MM.1S (cell line): ENCODE data around the gene POLR2J.
A peak's percentile ranks its signal among the peaks of the same experiment; 100 is the strongest.

Source experiments
- DNase-seq: peaks from one replicate; pipeline ENCODE4 v3.0.0-alpha.2; 2015
- H2AFZ ChIP-seq: fragments of 300-600 bp; sonication (generic); 2 replicates; pipeline ENCODE4 v1.6.0; 2016; ENCODE audit warnings: antibody characterized with exemption, low read length
- H3F3A ChIP-seq: fragments of 300-600 bp; sonication (generic); 2 replicates; pipeline ENCODE4 v1.6.1; 2016; ENCODE audit warnings: mild to moderate bottlenecking, antibody characterized with exemption, low read length, moderate library complexity, mixed read lengths; ENCODE audit not compliant: insufficient read depth
- H3K27ac ChIP-seq: fragments of 300-600 bp; sonication (generic); 2 replicates; pipeline ENCODE4 v1.5.1; 2016; ENCODE audit warnings: mild to moderate bottlenecking, low read length
- H3K27me3 ChIP-seq: fragments of 300-600 bp; sonication (generic); replicated peaks from 2 replicates; pipeline ENCODE4 v1.6.0; 2016; ENCODE audit warnings: low read length; ENCODE audit not compliant: insufficient read depth
- H3K36me3 ChIP-seq: fragments of 300-600 bp; sonication (generic); replicated peaks from 2 replicates; pipeline ENCODE4 v1.6.1; 2016; ENCODE audit warnings: mild to moderate bottlenecking, low read length, mixed read lengths; ENCODE audit not compliant: insufficient read depth
- H3K4me1 ChIP-seq: fragments of 300-600 bp; sonication (generic); 2 replicates; pipeline ENCODE4 v1.6.1; 2016; ENCODE audit warnings: low read length, mixed read lengths
- H3K4me2 ChIP-seq: fragments of 300-600 bp; sonication (generic); 2 replicates; pipeline ENCODE4 v1.6.0; 2016; ENCODE audit warnings: low read depth, low read length
- H3K4me3 ChIP-seq: fragments of 300-600 bp; sonication (generic); 2 replicates; pipeline ENCODE4 v1.5.1; 2016; ENCODE audit warnings: low read length, mixed read lengths
- H3K79me2 ChIP-seq: fragments of 300-600 bp; sonication (generic); 2 replicates; pipeline ENCODE4 v1.6.1; 2016; ENCODE audit warnings: mixed run types, low read length, mixed read lengths
- H3K9ac ChIP-seq: fragments of 300-600 bp; sonication (generic); 2 replicates; pipeline ENCODE4 v1.6.1; 2016; ENCODE audit warnings: low read length, mixed read lengths
- H3K9me2 ChIP-seq: fragments of 300-600 bp; sonication (generic); replicated peaks from 2 replicates; pipeline ENCODE4 v1.6.1; 2016; ENCODE audit warnings: mild to moderate bottlenecking, low read length, mixed read lengths; ENCODE audit not compliant: insufficient read depth
- H3K9me3 ChIP-seq: fragments of 300-600 bp; sonication (generic); replicated peaks from 2 replicates; pipeline ENCODE4 v1.6.1; 2016; ENCODE audit warnings: mild to moderate bottlenecking, low read length, mixed read lengths; ENCODE audit not compliant: insufficient read depth
- H4K20me1 ChIP-seq: fragments of 300-600 bp; sonication (generic); 2 replicates; pipeline ENCODE4 v1.6.1; 2016; ENCODE audit warnings: mild to moderate bottlenecking, low read length, moderate library complexity, mixed read lengths; ENCODE audit not compliant: insufficient read depth
- EZH2 ChIP-seq: fragments of 300-600 bp; sonication (generic); optimal IDR thresholded peaks from 2 replicates; pipeline ENCODE3; 2017; ENCODE audit warnings: low read depth, mild to moderate bottlenecking, antibody characterized with exemption, low read length, mixed read lengths
- EZH2phosphoT487 ChIP-seq: fragments of 300-600 bp; sonication (generic); IDR thresholded peaks from 2 replicates; pipeline ENCODE4 v1.6.1; 2018; ENCODE audit warnings: antibody characterized with exemption, low read length
- TF ChIP-seq, protein P1 (sequence below): fragments of 300-600 bp; sonication (generic); IDR thresholded peaks from 2 replicates; pipeline ENCODE4 v1.5.1; 2016; ENCODE audit warnings: antibody characterized with exemption, low read length, mixed read lengths

POLR2J gene

GRCh38 chr7:102469972-102470825 lies 8.5 kb downstream of the POLR2J start:
- no peaks in the 10 kb centered on the region for H3K27me3 ChIP-seq
- peaks cover 10% of the 10 kb centered on the region for H3F3A ChIP-seq
- H2AFZ ChIP-seq = no peak overlapping the region
- no peak overlapping the region for H3K4me2 ChIP-seq
- H3K36me3 ChIP-seq = no peaks in the 10 kb centered on the region; the same call in 1 of the 2 replicates
- no peaks in the 10 kb centered on the region for H3K9me3 ChIP-seq
- no peaks in the 10 kb centered on the region for H4K20me1 ChIP-seq
- H3K9me2 ChIP-seq = no peaks in the 10 kb centered on the region
- H3K27ac ChIP-seq = no peak overlapping the region
- peak; percentile 3 for DNase-seq
- no peak overlapping the region for H3K9ac ChIP-seq
- H3K79me2 ChIP-seq = peaks cover 64% of the 10 kb centered on the region
- no peak overlapping the region for H3K4me3 ChIP-seq
- no peak for TF ChIP-seq EZH2
- TF ChIP-seq, protein P1, sequence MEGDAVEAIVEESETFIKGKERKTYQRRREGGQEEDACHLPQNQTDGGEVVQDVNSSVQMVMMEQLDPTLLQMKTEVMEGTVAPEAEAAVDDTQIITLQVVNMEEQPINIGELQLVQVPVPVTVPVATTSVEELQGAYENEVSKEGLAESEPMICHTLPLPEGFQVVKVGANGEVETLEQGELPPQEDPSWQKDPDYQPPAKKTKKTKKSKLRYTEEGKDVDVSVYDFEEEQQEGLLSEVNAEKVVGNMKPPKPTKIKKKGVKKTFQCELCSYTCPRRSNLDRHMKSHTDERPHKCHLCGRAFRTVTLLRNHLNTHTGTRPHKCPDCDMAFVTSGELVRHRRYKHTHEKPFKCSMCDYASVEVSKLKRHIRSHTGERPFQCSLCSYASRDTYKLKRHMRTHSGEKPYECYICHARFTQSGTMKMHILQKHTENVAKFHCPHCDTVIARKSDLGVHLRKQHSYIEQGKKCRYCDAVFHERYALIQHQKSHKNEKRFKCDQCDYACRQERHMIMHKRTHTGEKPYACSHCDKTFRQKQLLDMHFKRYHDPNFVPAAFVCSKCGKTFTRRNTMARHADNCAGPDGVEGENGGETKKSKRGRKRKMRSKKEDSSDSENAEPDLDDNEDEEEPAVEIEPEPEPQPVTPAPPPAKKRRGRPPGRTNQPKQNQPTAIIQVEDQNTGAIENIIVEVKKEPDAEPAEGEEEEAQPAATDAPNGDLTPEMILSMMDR = no peak
- TF ChIP-seq EZH2phosphoT487 = no peak
- H3K4me1 ChIP-seq = 0 out of 2 replicates have a peak, but pooled peaks cover 5% of the 10 kb centered on the region

DNA sequence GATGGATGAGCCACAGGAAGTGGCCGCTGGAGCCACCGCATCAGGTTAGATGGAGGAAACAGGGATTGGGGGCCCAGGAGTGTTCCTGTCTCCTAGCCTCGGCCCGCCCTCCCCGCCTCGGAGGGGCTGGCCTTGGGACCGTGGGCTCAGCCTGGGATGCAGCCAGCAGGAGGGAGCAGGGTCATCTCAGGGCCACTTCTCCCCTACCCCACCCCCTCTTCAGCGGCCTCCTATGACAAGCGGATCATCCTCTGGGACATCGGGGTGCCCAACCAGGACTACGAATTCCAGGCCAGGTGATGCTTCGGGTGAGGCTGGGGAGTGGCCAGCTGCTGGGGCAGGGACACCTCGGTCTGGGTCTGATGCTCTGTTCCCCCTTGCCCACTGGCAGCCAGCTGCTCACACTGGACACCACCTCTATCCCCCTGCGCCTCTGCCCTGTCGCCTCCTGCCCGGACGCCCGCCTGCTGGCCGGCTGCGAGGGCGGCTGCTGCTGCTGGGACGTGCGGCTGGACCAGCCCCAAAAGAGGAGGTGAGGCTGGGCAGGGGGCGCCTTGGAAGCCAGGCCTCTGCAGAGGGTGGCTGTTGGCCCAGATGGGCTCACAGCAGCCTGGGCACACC lies 9.3 kb downstream of the POLR2J start:
- Histone ChIP-seq H3K27me3 (no peaks in the 10 kb centered on the region), H2AFZ (no peak overlapping the region), H3K27ac (no peak overlapping the region), H3K36me3 (no peaks in the 10 kb centered on the region; the same call in 1 of the 2 replicates), H3K4me3 (no peak overlapping the region), H4K20me1 (no peaks in the 10 kb centered on the region), H3K79me2 (peaks cover 70% of the 10 kb centered on the region), H3F3A (peaks cover 11% of the 10 kb centered on the region), H3K9me3 (no peaks in the 10 kb centered on the region), H3K4me1 (0 out of 2 replicates have a peak, but pooled peaks cover 5% of the 10 kb centered on the region), H3K9me2 (no peaks in the 10 kb centered on the region), H3K4me2 (no peak overlapping the region), H3K9ac (no peak overlapping the region)
- TF ChIP-seq, protein P1 = no peak
- no peak for TF ChIP-seq EZH2
- TF ChIP-seq EZH2phosphoT487 = no peak
- DNase-seq = peak; percentile 4

GRCh38 chr7:102468478-102469350 lies 10.0 kb downstream of the POLR2J start:
- Histone ChIP-seq H4K20me1 (no peaks in the 10 kb centered on the region), H3K27ac (no peak overlapping the region), H3K9me3 (no peaks in the 10 kb centered on the region), H3K27me3 (no peaks in the 10 kb centered on the region), H3K36me3 (no peaks in the 10 kb centered on the region; the same call in 1 of the 2 replicates), H3K9me2 (no peaks in the 10 kb centered on the region), H3K4me3 (no peak overlapping the region), H3K4me1 (peaks cover 6% of the 10 kb centered on the region; the same call in 1 of the 2 replicates), H3K79me2 (peaks cover 75% of the 10 kb centered on the region), H3F3A (peaks cover 11% of the 10 kb centered on the region), H3K9ac (no peak overlapping the region), H2AFZ (no peak overlapping the region), H3K4me2 (no peak overlapping the region)
- TF ChIP-seq EZH2 (no peak), EZH2phosphoT487 (no peak)
- TF ChIP-seq, protein P1 = no peak
- DNase-seq = peak; percentile 2
